Kidney capillary endothelial cell (primary cell): Measurements from ENCODE around the gene ARHGAP6.

Experiments
- DNase-seq: peaks from one replicate; pipeline ENCODE4 v3.0.0-alpha.2; 2018; ENCODE audit warnings: low spot score

Gene ARHGAP6

DNA sequence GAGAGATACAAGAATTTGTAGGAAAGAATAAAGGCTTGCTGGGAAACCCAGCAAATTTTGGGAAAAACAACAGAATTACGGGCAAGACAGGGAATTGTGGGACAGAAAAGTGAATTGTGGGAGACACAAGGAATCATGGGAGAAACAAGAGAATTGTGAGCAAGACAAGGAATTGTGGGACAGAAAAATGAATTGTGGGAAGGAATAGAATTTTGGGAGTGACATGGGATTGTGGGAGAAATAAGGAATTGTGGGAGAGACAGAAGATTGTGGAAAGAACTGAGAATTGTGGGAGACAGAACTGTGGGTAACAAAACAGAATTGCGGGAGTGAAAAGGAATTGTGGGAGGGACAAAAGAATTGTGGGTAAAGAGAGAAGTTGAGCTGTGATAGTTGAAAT is 555.8 kb downstream of the ARHGAP6 start:
- DNase-seq: no peak

DNA sequence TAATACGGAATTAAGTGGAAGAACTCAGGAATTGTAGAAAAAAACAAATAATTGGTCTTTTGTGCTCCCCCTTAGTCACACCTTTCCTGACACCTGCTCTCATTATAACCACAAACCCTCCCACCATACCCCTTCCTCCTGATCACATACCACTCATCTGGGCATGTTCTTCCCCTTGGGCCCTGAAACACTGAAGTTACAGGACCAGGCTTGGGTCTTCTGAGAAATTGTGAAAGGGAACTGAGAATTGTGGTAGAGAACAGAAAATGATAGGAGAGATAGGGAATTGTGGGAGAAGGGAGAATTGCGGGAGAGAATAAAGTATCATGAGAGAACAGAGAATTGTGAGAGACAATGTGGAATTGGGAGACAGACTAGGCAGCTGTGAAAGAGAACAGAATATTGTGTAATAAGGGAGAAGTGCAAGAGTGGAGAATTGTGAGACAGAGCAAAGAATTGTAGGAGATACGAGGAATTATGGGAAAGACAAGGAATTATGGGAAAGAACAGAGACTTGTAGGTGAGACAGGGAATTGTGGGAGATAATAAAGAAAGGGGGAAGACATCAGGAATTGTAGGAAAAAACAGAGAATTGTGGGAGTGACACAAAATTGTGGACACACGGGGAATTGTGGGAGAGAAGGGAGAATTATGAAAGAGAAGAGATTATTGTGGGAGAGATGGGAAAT is 557.3 kb downstream of the ARHGAP6 start:
- no peak for DNase-seq

DNA sequence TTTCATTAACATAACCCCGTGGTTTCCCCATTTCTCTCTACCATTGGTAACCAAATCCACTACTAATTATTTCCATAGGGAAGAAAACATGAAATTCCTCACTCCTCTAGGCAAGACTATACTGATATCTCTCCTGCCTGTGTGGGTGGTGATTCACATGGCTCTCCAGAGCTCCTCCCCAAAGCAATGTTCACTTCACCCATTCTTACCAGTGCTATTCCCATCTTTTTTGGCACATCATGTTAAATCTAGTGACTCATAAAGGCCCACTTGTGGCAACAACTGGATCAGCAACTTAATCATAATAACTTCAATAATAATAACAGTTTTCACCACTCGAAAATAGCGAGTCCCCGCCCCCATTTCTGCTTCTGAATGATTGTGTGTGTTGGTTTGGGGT is 560.6 kb downstream of the ARHGAP6 start:
- no peak for DNase-seq

- DNase-seq: no peak
These were observed 562.0 kb downstream of the ARHGAP6 start for GRCh38 chrX:11103751-11104150.

GRCh38 chrX:11103006-11103405 is 562.7 kb downstream of the ARHGAP6 start:
- DNase-seq: no peak

DNA sequence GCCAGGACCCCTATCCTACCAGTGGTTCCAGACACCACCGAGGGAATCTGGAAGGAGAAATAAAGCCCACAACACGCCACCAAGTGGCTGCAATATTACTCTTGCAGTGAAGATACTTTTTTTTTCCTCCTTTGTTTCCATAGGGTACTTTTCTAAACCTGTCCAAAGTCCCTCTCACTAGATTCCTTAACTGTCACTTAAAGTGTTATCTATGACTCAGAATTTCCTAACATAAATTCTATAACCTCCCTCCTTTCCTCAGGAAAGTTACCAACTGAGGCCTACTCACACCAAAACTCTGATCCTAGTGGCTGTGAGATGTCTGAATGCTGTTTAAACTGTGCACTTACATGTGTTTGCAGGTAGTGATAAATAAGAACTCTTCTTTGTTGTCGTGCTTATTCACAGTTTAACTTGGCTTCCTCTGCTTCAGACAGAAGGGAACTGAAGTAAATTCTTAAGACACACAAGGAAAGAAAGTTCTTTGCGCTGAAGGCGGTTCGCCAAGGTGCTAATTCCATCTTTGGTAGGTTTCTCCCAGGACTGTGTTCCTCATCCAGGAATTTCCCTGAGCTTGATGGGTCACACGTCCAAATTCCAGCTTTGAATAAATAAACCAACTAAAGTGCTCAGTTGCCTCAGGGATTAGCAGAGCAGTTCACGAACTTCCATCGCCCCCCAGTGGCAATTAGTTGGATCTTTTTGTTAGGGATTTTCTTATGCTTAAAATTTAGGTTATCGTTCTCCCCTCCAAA is 565.3 kb downstream of the ARHGAP6 start:
- DNase-seq: peak; percentile 19

GRCh38 chrX:11099465-11099864 is 566.3 kb downstream of the ARHGAP6 start:
- no peak for DNase-seq

DNA sequence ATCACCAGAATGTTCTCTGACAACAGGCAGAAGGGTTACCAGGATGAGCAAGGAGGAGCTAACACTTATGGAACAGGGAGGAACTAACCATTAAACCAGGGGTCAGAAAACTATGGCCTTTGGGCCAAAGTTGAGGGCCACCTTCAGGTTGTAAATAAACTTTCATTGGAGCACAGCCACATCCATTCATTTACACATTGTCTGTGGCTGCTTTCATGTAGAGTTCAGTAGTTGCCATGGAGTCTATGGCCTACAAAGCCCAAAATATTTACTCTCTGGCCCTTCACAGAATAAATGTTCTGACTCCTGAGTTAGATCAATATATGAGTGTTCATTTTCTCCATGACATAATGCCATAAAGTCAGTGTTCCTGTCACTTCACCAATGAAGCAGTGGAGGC is 567.8 kb downstream of the ARHGAP6 start:
- no peak for DNase-seq

DNA sequence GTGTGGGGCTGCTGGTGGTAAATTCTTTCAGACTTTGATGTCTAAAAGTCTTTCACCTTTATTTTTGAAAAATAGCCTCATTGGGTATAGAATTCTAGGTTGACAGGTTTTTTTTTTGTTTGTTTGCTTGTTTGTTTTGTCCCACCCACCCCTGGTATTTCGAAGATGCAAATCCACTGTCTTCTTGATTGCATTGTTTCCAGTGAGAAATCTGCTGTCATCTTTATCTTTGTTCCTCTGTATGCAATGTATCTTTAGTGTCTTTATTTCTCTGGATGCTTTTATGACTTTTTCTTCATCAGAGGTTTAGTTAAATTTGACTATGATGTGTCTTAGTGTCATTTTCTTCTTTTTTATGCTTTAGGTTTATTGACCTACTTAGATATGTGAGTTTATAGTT is 575.9 kb downstream of the ARHGAP6 start:
- no peak for DNase-seq
